GM10266 (cell line): Measurements from ENCODE around the gene AGBL1.

Experiments
- DNase-seq: peaks from one replicate; pipeline ENCODE4 v3.0.0; 2012; ENCODE audit errors: extremely low spot score
- TF ChIP-seq, protein P1 (sequence below): IDR thresholded peaks from 2 replicates; pipeline ENCODE4 v1.5.1; 2012; ENCODE audit warnings: mild to moderate bottlenecking, low read depth; ENCODE audit not compliant: control insufficient read depth, insufficient read depth; ENCODE audit errors: missing control alignments

AGBL1 gene

DNA sequence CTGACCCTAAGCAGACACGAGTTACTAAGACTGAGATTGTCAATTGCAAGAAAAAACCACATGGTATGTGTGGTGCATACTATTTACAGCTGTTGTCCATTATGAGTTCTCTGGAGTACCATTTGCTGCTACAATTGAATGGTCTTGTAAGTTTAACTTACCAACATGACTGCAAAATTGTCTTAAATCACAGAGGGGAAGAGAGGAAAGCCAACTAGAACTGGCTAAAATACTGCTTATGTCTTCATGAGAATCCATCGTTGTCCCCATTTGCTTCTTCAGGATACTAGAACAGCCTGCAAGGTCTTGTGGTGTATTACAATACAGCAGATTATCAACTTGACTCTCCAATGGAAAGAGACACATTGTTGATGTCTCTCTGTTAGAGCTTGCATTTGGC lies 313.2 kb downstream of the AGBL1 start:
- DNase-seq: no peak
- TF ChIP-seq, protein P1, sequence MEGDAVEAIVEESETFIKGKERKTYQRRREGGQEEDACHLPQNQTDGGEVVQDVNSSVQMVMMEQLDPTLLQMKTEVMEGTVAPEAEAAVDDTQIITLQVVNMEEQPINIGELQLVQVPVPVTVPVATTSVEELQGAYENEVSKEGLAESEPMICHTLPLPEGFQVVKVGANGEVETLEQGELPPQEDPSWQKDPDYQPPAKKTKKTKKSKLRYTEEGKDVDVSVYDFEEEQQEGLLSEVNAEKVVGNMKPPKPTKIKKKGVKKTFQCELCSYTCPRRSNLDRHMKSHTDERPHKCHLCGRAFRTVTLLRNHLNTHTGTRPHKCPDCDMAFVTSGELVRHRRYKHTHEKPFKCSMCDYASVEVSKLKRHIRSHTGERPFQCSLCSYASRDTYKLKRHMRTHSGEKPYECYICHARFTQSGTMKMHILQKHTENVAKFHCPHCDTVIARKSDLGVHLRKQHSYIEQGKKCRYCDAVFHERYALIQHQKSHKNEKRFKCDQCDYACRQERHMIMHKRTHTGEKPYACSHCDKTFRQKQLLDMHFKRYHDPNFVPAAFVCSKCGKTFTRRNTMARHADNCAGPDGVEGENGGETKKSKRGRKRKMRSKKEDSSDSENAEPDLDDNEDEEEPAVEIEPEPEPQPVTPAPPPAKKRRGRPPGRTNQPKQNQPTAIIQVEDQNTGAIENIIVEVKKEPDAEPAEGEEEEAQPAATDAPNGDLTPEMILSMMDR: no peak

DNA sequence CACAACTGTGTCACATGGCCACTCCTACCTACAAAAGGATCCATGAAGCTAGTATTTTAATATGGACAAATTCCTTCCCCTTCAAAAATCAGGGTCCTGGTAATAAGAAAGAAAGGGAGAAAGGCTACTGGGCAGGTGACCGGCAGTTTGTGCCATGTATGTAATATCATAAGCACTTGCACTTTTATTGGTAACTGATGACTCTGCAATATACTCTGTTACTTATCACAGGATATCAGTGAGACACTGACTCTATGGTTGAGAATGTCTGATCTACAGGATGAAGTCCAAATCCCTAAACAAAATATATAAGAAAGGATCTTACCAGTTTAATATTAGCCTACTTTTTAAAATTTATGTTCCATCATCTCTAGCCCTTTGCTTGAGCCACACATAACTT lies 315.2 kb downstream of the AGBL1 start:
- no peak for DNase-seq
- TF ChIP-seq, protein P1: no peak

DNA sequence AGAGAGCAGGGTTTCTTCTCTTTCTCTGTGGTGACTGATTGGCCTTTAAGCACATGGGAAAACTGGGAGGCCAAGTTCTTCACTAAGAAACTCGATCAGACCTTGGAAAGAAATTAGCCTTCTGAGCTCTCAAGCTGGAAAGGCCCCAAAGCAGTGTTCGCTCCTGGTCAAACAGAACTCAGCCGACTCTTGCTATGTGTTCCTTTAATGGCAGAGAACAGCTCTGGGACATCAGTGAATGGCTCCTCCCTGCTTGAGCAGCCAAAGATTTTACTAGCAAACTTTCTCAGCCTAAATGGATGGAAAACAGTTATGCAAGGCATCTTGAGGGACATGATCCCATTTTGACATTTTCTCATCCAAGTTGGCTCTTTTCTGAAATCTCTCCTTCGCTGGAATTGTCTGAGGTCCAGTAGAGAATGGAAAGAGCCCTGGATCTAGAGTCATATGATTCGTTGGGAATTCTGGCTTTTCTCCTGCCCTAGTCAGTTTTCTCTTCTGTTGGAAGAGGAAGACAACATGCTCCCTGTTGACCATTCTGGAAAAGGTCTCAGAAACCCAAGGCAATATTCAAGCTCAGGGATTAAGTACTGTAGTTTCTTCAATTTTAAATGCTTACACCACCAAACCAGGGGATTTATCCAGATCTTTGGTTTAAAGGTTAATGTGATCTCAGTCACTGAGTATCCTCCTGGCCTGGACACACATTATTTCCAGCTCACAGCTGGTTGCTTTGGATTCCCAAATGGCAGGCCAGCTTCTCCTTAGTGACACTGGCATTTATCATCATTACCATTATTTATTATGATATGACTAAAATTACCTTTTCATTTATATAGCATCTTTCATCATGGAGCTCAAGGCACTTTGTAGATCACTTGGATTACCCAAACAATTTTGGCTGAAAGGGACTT lies 319.6 kb downstream of the AGBL1 start:
- DNase-seq: no peak
- TF ChIP-seq, protein P1: no peak

DNA sequence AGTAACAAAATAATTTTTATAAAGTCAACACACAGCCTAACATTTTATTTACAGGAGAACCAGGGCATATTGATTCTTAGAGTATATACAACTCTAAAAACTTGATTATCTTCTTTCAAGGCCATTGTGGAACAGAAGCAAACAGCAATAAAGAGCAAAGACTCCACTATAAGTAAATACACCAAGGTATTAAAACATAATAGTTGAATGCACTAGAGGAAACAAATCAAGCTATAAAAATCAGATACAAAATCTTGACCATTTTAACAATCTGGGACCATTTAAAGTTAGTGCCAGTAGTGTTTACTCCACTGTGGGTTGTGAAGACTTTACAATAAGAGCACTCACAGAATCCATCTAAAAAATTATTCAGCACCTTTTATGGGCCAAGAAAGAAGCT lies 323.6 kb downstream of the AGBL1 start:
- TF ChIP-seq, protein P1: no peak
- no peak for DNase-seq

DNA sequence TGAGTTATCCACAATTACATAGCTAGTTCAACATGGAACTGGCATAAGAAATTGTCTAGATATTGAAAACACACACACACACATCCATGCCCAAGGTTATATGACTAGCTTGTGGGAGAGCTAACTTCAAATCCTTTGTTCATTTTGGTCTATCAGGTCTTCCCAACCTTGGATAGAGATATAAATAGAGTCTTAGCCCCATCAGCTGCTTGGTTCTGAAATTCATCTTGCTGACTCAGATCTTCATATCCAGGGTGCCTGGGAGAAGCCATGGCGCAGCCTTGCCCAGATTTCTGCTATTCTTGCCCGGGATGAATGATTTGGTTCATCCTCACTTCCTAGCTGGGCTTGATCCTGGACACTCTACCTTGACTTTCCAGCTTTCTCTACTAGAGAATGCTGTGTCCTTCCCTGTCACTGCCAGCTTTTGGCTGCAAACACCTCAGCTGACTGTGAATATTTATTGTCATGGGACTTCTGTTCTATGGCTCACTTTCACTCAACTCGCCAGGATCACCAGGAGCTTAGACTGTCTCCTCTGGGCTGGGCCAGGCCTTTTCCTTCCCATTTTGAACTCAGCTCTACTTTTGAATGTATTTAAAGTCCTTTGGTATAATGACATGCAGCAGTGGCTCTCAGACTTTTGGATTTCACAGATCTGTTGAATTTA lies 324.4 kb downstream of the AGBL1 start:
- TF ChIP-seq, protein P1: no peak

DNA sequence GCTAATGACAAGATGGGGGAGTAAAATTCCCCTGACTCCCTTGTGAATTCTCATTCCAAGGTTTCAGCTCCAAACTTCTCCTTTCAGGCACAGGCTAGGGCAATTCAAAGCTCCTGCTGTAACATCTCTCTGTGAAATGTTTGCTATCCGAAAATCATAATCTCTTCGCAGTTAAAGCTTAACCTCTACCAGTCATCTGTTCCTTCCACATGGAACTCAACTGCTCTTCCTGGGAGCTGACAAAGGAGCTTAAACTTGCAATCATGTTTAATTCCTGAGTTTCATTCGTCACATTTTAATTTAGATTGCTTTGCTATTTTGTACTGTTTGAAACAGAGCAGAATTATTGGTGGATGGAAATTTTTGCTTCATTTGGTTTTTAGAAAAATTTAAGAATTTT lies 328.6 kb downstream of the AGBL1 start:
- TF ChIP-seq, protein P1: no peak
- DNase-seq: no peak

More for the DNA sequence above, 324.4 kb downstream of the AGBL1 start:
- DNase-seq: no peak

DNA sequence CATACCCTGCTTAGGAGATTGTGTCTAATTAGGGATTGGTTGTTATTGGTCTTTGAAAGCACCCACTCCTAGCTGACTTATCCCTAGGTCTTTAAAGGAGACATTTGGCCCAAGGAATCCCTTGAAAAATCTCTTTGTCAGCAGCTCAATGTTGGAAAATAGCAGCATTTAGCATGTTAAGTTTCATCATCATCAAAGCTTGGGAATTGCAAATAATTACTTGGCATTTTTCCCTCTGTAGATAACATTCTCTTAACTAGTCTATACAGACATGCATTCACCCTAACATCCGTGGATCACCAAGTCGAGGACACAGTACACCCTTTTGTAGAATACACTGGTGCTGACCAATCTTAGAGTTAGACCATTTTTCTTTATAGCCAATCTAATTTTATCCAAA lies 332.2 kb downstream of the AGBL1 start:
- no peak for DNase-seq
- TF ChIP-seq, protein P1: no peak
